HepG2 (cell line): ENCODE data around the gene C3orf18. TPM values are rescaled to one million over a fixed set of nuclear protein-coding genes. Genes with fewer than 3 reads are reported as not detected.
A peak's percentile ranks its signal among the peaks of the same experiment; 100 is the strongest.

Source experiments
- ARNTL ChIP-seq: sonication (generic); formaldehyde crosslinking; IDR thresholded peaks from 2 replicates; pipeline ENCODE4 v1.4.0; 2020; ENCODE audit warnings: mild to moderate bottlenecking, missing genetic modification reagents
- GFI1 ChIP-seq: sonication (generic); formaldehyde crosslinking; IDR thresholded peaks from 2 replicates; pipeline ENCODE4 v1.5.0; 2020; ENCODE audit warnings: missing genetic modification reagents, mild to moderate bottlenecking, borderline replicate concordance
- KDM1A ChIP-seq: IDR thresholded peaks from 2 replicates; pipeline ENCODE4 v1.6.1; 2016; ENCODE audit warnings: missing compliant biosample characterization
- KLF16 ChIP-seq, 2 experiments: sonication (generic) in 1 of 2; formaldehyde crosslinking in 1 of 2; IDR thresholded peaks; 2 replicates each; pipeline versions ENCODE4 v1.6.1 to v1.8.0; 2016 to 2023; ENCODE audit warnings: missing genetic modification reagents in 2 of 2, missing compliant biosample characterization in 1 of 2
- NR2F1 ChIP-seq, 2 experiments: fragments of 450-650 bp in 1 of 2; formaldehyde crosslinking in 1 of 2; IDR thresholded peaks; 2 replicates each; pipeline versions ENCODE4 v1.5.0 to v1.6.1; 2016 to 2020; ENCODE audit warnings: mild to moderate bottlenecking in 1 of 2, missing compliant biosample characterization in 1 of 2, missing genetic modification reagents in 1 of 2, moderate library complexity in 1 of 2
- TAF1 ChIP-seq: sonication (generic); formaldehyde crosslinking; IDR thresholded peaks from 2 replicates; pipeline ENCODE4 v1.4.0; 2020; ENCODE audit warnings: missing genetic modification reagents
- TCF7 ChIP-seq: sonication (generic); IDR thresholded peaks from 2 replicates; pipeline ENCODE4 v1.6.1; 2016; ENCODE audit warnings: antibody characterized with exemption, low read depth
- ZC3H4 ChIP-seq: sonication (generic); formaldehyde crosslinking; IDR thresholded peaks from 2 replicates; pipeline ENCODE4 v1.4.0; 2020; ENCODE audit warnings: missing genetic modification reagents, borderline replicate concordance
- ZNF605 ChIP-seq: sonication (generic); formaldehyde crosslinking; IDR thresholded peaks from 2 replicates; pipeline ENCODE4 v1.8.0; 2022; ENCODE audit warnings: mild to moderate bottlenecking, missing genetic modification reagents
- ZNF616 ChIP-seq: sonication (generic); formaldehyde crosslinking; IDR thresholded peaks from 2 replicates; pipeline ENCODE4 v1.5.0; 2020; ENCODE audit warnings: low read depth, mild to moderate bottlenecking, missing genetic modification reagents
- ZNF660 ChIP-seq: sonication (generic); formaldehyde crosslinking; IDR thresholded peaks from 2 replicates; pipeline ENCODE4 v1.5.1; 2020; ENCODE audit warnings: mild to moderate bottlenecking, low read depth, missing genetic modification reagents, borderline replicate concordance
- ZSCAN21 ChIP-seq: sonication (generic); formaldehyde crosslinking; IDR thresholded peaks from 2 replicates; pipeline ENCODE4 v1.8.0; 2022; ENCODE audit warnings: mild to moderate bottlenecking, missing genetic modification reagents, moderate library complexity, borderline replicate concordance
- polyA plus RNA-seq, 8 experiments: library from polyadenylated mRNA; depleted of rRNA in 3 of 8; stranded (reverse) in 7 of 8; unstranded in 1 of 8; fragments of >200 nt; fragmentation: Illumina TruSeq in 4 of 8; extraction: Trizol in 4 of 8; gene quantifications; 2 replicates each; pipeline versions ENCODE4 v1.2.1 to v1.2.3, GENCODE V29; 2011 to 2016; ENCODE audit warnings: low read depth in 4 of 8, missing spikeins in 1 of 8, mixed read lengths in 1 of 8; ENCODE audit not compliant: insufficient read depth in 1 of 8
- total RNA-seq, 5 experiments: library from RNA; depleted of rRNA; stranded (reverse); fragments of >200 nt; fragmentation: Illumina TruSeq; extraction: Trizol; gene quantifications; 2 replicates each; pipeline ENCODE4 v1.2.3, GENCODE V29; 2016; ENCODE audit warnings: low read depth in 1 of 5
- TF ChIP-seq, protein P1 (sequence below): sonication (generic); formaldehyde crosslinking; IDR thresholded peaks from 2 replicates; pipeline ENCODE4 v1.8.1; 2022; ENCODE audit warnings: low read depth, mild to moderate bottlenecking, missing genetic modification reagents
- TF ChIP-seq, protein P2 (sequence below): IDR thresholded peaks from 2 replicates; pipeline ENCODE4 v1.6.1; 2016; ENCODE audit warnings: missing biosample characterization, missing genetic modification reagents, low read depth
- TF ChIP-seq, protein P3 (sequence below): sonication (generic); formaldehyde crosslinking; IDR thresholded peaks from 2 replicates; pipeline ENCODE4 v1.9.0; 2021; ENCODE audit warnings: missing genetic modification reagents, mild to moderate bottlenecking, borderline replicate concordance
- TF ChIP-seq, protein P4 (sequence below): IDR thresholded peaks from 2 replicates; pipeline ENCODE4 v1.6.1; 2016; ENCODE audit warnings: low read depth, borderline replicate concordance
- TF ChIP-seq, protein P5 (sequence below): sonication (generic); formaldehyde crosslinking; IDR thresholded peaks from 2 replicates; pipeline ENCODE4 v1.8.1; 2023; ENCODE audit warnings: missing genetic modification reagents, inconsistent platforms, borderline replicate concordance
- TF ChIP-seq, protein P6 (sequence below): sonication (generic); formaldehyde crosslinking; IDR thresholded peaks from 2 replicates; pipeline ENCODE4 v1.4.0; 2020; ENCODE audit warnings: mild to moderate bottlenecking, missing genetic modification reagents

C3orf18 gene
- total and polyA plus RNA-seq, 2 of the 13 experiments (the other 11 are each of a cell fraction or from before 2014, with no cell fraction given), result 1.6 to 4.8 TPM

DNA sequence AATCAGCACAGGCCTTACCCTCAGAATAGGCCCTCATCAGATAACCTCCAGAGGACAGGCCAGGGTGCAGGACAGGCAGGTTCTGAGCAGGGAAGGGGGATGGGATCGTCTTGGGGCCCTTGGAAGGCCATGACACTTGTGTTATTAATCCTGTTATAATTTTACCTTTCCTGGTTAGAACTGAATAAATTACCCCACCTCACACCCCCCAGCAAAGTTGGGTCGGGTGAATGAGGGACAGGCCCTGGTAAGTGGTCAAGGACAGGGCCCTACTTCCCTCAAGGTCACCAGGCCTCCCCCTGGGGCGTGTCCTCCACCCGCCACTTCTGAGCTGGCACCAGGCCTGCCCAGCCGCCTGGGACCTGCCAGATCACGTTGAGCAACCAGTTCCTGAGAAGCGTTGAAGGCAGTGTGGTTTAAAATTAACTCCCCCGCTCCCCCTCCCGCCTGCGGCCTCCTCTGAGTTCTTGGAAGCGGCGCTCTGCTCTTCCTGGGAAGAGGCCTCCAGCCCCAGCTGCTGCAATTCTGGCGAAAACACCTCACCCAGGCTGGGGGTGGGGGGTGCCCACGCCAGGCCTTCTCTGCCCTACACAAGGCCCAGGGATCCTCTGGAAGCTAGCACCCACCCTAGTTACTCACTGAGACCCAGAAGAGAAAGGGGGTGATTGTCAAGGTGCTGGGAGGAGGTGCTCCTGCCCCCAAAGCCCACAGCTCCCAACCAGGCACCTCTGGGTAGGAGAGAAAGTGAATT, 33.5 kb upstream of the C3orf18 start (continued):
- TF ChIP-seq, protein P1, sequence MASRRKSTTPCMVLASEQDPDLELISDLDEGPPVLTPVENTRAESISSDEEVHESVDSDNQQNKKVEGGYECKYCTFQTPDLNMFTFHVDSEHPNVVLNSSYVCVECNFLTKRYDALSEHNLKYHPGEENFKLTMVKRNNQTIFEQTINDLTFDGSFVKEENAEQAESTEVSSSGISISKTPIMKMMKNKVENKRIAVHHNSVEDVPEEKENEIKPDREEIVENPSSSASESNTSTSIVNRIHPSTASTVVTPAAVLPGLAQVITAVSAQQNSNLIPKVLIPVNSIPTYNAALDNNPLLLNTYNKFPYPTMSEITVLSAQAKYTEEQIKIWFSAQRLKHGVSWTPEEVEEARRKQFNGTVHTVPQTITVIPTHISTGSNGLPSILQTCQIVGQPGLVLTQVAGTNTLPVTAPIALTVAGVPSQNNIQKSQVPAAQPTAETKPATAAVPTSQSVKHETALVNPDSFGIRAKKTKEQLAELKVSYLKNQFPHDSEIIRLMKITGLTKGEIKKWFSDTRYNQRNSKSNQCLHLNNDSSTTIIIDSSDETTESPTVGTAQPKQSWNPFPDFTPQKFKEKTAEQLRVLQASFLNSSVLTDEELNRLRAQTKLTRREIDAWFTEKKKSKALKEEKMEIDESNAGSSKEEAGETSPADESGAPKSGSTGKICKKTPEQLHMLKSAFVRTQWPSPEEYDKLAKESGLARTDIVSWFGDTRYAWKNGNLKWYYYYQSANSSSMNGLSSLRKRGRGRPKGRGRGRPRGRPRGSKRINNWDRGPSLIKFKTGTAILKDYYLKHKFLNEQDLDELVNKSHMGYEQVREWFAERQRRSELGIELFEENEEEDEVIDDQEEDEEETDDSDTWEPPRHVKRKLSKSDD (CRISPR knock-in tag), result 0 out of 2 replicates have a peak, but pooled peaks have one; percentile 25
- TF ChIP-seq GFI1 (peak; percentile 79; the same call in 1 of the 2 replicates), ZNF660 (CRISPR knock-in tag) (no peak), KDM1A (no peak), ARNTL (peak; percentile 93), ZNF616 (no peak), TCF7 (peak; percentile 56; the same call in 1 of the 2 replicates), KLF16 (CRISPR knock-in tag; IDR thresholded peaks at IDR 0.05) (peak in 1 of 2 experiments; percentile 83; a peak in 2 of 4 replicates), NR2F1 (CRISPR knock-in tag; IDR thresholded peaks at IDR 0.05) (peak in 1 of 2 experiments; percentile 62; a peak in 1 of 4 replicates), ZC3H4 (CRISPR knock-in tag) (no peak), ZSCAN21 (0 out of 2 replicates have a peak, but pooled peaks have one; percentile 9), ZNF605 (no peak), TAF1 (CRISPR knock-in tag) (peak; percentile 47; the same call in 1 of the 2 replicates)
- TF ChIP-seq, protein P2, sequence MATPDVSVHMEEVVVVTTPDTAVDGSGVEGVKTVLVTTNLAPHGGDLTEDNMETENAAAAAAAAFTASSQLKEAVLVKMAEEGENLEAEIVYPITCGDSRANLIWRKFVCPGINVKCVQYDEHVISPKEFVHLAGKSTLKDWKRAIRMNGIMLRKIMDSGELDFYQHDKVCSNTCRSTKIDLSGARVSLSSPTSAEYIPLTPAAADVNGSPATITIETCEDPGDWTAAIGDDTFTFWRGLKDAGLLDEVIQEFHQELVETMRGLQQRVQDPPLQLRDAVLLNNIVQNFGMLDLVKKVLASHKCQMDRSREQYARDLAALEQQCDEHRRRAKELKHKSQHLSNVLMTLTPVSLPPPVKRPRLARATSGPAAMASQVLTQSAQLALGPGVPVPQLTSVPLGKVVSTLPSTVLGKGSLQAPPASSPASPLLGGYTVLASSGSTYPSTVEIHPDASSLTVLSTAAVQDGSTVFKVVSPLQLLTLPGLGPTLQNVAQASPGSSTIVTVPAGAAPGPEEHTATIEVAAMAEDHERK (CRISPR knock-in tag), result no peak
- TF ChIP-seq, protein P3, sequence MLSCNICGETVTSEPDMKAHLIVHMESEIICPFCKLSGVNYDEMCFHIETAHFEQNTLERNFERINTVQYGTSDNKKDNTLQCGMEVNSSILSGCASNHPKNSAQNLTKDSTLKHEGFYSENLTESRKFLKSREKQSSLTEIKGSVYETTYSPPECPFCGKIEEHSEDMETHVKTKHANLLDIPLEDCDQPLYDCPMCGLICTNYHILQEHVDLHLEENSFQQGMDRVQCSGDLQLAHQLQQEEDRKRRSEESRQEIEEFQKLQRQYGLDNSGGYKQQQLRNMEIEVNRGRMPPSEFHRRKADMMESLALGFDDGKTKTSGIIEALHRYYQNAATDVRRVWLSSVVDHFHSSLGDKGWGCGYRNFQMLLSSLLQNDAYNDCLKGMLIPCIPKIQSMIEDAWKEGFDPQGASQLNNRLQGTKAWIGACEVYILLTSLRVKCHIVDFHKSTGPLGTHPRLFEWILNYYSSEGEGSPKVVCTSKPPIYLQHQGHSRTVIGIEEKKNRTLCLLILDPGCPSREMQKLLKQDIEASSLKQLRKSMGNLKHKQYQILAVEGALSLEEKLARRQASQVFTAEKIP, result no peak
- TF ChIP-seq, protein P4, sequence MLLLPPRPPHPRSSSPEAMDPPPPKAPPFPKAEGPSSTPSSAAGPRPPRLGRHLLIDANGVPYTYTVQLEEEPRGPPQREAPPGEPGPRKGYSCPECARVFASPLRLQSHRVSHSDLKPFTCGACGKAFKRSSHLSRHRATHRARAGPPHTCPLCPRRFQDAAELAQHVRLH (CRISPR knock-in tag), result peak; percentile 85; the same call in 1 of the 2 replicates
- TF ChIP-seq, protein P5, sequence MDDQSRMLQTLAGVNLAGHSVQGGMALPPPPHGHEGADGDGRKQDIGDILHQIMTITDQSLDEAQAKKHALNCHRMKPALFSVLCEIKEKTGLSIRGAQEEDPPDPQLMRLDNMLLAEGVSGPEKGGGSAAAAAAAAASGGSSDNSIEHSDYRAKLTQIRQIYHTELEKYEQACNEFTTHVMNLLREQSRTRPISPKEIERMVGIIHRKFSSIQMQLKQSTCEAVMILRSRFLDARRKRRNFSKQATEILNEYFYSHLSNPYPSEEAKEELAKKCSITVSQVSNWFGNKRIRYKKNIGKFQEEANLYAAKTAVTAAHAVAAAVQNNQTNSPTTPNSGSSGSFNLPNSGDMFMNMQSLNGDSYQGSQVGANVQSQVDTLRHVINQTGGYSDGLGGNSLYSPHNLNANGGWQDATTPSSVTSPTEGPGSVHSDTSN, result no peak
- TF ChIP-seq, protein P6, sequence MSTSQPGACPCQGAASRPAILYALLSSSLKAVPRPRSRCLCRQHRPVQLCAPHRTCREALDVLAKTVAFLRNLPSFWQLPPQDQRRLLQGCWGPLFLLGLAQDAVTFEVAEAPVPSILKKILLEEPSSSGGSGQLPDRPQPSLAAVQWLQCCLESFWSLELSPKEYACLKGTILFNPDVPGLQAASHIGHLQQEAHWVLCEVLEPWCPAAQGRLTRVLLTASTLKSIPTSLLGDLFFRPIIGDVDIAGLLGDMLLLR (CRISPR knock-in tag), result no peak
